GM19099 (cell line): ENCODE results near the gene BORCS6.

Source experiments
- POLR2A ChIP-seq: IDR thresholded peaks from 3 replicates; pipeline ENCODE4 v1.6.1; 2011; ENCODE audit warnings: low read depth; ENCODE audit not compliant: insufficient read length; ENCODE audit errors: extremely low read depth

BORCS6 gene

DNA sequence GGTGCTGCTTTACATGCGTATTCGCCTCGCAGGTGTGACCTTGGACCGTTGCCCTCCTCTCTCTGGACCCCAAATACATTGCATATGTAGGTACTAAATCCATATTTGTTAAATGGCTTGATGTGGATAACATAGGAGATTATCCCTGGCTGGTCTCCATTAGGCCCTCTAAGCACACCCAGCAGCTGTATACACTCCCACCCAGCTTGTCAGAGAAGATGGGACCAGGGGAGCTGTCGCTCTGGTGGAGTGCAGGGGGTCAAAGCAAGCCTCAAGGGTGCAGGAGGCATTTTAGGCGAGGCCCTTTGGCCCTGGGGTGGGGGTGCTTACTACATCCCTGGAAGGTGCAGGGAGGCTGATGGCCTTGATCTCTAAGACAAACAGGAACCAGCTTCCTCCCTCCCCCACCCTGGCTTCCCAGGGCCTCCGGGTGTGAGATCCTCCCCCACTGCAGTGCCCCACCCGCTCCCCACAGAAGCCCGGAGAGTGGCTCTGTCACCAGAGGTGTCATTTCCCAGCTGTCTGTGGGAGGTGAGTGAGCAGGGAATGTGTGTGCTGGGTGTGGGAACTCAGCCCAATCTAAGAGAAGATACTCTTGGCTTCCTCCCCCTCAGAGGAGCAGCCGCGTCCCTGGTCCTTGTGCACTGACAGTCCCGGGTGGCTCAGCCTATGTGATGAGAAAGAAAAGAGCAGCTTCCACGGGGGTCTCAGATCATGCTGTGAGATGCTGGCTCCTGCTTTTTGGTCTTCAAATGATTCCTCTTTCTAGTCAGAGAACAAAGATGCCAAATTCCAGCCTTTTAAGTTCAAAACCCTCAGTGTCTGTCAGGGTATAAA lies 25.8 kb downstream of the BORCS6 start:
- TF ChIP-seq POLR2A = peak; percentile 20

DNA sequence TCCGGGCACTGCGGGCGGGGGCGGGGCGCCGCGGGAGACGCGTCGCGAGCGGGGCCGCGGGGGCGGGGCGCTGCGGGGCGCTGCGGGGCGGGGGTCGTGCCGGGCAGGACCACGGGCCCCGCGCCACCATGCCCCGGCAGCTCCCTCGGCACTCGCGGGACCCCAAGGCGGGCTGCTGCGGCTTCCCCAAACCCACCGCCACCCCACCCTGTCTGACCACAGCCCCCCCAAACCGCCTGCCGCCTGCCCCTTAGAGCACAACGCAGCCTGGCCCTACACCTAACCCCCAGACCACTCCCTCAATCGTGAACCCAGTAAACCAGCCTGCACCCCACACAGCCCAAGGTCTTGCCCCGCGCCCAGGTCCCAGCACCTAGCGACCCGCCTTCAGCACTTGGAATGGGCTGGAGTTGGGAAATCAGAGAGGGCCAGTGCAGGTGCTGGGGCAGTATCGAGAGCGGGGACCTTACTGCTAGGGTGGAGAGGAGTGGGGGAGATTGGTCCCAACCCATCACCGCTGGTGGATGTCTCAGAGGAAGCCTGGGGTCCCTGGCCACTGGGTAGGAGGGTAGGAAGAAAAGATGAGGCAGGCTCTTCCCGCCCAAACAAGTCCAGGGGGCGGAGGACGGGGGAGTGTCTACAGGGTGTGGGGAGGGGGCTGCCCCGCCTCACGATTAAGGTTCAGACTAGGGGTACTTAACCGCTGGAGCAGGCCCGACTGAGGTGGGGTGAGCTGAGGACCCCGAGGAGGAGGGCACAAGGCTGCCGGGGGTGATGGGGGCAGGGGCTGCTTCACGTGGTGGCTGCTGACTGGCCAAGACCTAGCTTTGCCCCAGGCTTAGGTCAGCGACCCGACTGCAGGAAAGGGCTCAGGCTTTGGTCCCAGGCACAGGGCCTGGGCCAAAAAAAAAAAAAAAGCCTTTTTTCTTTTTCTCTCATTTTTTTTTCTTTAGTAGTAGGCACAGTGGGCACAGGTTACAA lies 26.7 kb downstream of the BORCS6 start:
- TF ChIP-seq POLR2A = no peak

DNA sequence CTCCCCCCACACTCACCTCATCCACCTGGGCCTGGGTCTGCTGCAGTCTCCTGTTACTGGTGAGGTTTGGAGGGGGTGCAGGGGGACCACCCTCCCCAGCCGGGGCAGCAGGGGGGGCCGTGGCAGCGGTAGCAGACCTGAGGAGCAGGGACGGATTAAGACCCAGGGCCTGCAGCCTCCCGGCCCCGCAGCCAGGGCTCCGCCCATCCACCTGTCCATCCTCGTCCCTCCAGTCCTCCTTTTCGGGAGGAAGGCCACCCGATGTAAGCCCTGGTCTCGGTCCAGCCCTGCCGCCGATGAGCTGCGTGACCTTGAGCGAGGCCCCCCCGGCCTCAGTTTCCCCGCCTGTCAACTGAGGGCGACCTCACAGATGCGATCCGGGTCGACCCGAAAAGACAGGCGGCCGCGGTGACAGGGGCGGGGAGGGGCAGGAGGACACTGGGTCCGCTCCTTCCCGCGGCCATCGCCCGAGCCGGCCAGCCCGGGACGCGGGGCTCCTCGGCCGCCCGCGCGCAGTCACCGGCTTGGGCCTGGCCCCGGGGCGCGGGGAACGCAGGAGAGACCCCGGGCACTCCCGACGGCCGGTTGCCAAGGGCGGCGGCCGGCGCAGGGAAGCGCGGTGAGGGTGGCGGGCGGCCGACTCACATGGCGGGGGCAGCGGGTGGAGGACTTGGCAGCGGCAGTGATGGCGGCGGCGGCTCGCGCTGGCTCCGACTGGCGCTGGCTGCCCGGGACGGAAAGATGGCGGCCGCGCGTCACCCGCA lies 27.6 kb downstream of the BORCS6 start, which contains the start of gene VAMP2:
Gene VAMP2 (minus strand): TSS at position 716 of the 764 bp plus-strand sequence. CDS start 69 bp downstream, at position 647.
- TF ChIP-seq POLR2A = peak; percentile 87

DNA sequence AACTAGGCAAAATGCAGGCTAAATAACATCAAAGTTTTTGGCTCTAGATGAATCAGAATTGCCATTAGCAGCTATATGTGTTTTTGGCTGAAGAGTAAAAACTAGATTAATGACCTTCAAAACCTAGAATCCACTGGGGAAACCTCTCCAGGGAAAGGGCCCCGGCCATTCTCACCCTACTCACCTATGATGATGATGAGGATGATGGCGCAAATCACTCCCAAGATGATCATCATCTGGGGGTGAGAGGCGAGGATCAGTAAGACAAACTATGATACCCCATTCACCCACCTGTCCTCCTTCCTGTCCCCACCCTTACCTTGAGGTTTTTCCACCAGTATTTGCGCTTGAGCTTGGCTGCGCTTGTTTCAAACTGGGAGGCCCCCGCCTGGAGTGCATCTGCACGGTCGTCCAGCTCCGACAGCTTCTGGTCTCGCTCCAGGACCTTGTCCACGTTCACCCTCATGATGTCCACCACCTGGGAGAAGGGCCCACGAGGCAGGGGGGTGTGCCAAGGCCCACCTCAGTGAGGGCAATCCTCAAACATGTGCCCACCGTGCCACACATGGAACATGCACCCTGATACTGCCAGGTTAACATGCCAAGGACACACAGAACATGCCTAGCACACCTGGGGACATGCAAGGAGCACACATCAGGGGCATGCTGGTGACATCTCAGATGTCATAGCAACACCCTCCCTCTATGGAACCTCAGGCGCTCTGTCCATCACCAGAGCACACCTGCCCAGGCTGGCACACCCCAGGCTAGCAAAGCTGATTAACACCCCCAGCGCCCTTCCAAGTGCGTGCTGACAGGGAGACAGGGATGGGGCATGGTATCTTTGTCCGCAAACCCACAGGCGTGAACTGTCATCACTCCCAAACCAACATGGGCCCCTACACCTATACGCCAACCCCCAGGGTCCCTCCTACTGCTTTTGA lies 28.4 kb downstream of the BORCS6 start:
- TF ChIP-seq POLR2A = no peak

DNA sequence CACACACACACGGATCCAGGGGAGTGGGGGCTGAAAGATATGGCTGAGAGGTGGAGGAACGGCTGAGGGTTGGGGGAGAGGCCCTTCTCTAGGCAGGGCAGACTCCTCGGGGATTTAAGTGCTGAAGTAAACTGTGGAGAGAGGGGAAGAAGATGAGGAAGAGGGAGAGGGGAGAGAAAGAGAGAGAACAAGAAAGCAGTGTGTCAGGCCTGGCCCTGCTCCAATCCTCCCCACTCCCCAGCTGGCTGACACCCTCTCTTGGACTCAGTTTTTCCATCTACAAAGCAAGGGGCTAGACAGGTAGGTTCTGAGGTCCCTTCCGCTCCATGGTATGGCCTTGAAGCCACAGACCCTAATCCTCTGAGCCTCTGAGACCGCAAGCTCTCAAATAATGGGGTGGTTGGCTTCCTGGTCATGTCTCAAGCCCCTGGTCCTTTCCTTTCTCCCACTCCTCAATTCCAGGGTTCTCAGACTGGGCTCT lies 29.2 kb downstream of the BORCS6 start:
- no peak for TF ChIP-seq POLR2A

DNA sequence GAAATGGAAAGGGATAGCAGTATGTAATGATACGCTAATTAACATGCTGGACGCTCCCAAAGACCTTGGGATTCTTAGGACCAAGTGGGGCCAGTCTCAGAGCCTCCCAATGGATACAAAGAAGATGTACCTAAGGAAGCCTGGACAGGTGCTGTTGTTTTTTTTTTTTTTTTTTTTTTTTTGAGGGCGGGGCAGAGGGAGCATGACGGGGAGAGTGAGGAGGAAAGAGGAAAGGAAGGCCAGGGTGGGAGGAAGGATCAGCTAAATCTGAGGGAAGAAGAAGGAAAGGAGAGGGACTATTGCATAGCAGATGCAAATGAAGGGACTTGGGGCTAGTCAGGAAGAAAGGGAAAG lies 29.8 kb downstream of the BORCS6 start:
- no peak for TF ChIP-seq POLR2A

DNA sequence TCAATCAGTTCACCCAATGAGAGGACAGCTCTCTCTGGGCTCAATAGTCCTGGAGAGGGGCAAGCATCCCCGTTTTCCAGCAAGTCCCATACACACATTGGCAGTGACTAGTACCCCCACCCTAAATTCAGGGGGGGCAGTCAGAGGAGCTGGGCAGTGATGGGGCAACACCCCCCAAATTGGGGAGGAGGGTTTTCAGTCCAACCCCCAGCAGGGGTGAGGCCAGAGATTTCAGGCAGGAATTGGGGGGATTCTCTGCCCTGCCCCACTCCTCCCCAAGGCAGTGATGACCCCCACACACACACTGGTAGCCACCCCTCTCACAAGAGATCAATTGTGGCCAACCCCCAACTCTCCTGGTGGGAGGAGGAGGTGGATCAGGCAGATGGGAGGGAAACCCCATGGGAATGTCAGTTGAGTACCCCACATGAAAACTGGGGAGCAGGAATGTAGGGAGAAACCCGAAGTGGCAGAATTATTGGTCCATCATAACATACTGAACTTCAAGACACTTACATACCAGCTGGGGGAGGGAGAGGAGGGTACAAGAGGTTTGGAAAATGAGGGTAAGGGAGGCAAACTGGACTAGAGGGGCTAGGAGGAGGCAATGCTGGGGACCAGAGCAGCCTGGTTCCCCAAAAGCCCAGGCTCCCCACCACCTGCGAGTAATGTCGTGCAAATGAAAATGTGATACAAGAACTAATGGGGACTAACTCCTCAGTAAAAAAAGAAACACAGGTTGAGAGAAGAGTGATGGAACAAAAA lies 30.3 kb downstream of the BORCS6 start:
- TF ChIP-seq POLR2A = no peak

DNA sequence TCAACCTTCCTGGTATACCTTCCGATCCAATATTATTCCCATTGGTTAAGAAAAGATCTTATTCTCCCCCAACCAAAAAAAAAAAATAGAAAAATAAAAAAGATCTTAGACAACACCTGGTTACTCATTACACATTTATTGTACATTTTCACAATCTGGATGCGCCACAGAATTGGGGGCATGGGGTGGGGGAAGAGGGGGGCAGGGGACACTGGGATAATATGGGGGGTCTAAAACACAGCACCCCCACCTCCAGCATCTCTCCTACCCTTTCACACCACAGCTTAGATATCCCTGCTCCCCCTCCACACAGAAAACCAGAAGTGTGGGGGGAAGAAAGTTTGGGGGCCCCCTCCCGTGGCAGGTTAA lies 31.0 kb downstream of the BORCS6 start:
- no peak for TF ChIP-seq POLR2A

DNA sequence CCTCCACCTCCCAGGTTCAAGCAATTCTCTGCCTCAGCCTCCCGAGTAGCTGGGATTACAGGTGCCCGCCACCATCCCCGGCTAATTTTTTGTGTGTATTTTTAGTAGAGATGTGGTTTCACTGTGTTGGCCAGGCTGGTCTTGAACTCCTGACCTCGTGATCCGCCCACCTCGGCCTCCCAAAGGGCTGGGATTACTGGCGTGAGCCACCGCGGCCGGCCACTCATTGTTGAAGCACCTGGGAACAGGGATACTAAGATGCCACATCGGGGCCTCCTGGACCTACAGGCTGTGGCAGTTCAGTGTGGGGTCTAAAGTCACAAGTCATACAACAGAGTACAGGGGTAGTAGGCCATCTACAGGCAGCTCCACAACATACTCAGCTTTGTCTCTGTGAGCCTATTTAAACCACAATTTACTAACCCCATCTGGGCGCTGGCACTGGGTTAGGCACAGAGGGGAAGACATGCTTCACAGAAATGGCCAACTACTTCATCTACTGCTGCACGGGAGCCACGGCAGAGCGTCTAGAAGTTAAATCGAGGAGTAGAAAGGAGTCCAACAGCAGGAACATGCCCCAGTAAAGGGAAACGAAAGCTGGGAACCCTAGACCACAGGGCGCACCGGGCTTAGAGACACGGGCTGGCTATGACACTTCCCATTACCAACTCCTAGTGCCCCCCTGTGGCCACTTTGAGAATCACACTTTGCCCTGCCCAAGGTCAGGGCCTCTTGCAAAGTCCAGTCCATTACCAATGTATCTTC lies 31.5 kb downstream of the BORCS6 start:
- TF ChIP-seq POLR2A = no peak

DNA sequence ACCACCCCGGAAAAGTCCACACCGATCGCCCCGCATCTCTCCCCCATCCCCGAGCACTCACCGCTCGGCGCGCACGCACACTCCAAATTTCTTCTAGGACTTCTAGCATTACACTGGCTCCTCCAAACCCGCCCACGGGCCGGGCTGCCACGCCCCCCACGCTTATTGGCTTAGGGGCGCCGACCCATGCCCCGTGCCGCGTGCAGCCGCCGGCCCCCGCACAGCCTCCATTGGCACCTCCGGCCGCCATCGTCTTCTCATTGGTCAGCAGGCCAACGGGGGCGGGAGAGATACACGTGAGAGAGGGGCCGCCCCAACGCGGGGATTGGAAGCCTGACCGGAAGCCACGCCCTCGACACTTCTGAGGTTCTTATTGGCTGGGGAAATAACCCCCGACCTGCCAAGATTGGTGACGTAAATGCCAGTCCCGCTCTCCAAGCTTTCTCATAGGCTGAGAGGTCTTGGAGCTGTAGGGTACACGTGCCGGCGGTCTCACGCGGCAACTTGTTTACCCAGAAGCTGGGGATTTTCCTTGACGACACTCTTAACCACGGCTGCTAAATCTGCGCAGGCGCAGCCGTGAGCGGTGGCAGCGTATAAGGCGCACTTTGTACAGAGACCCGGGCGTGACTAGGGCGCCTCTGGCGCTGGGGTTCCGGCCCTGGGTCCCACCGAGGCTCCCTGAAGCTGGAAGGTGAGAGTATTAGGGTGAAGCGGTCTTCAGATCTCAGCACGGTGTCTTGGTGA lies 33.6 kb downstream of the BORCS6 start:
- peak; percentile 72 for TF ChIP-seq POLR2A

DNA sequence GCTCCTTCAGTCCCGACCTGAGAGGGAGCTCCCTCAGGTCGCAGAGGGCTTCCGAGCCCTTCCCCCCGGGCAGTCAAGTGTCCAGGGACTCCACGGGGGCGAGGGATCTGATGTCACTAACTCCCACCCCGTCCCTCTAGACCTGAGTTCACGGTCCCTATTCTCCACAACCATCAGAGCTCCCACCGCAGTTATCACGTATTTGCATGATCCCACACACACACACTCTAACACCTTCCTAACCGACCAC lies 34.1 kb downstream of the BORCS6 start:
- no peak for TF ChIP-seq POLR2A

DNA sequence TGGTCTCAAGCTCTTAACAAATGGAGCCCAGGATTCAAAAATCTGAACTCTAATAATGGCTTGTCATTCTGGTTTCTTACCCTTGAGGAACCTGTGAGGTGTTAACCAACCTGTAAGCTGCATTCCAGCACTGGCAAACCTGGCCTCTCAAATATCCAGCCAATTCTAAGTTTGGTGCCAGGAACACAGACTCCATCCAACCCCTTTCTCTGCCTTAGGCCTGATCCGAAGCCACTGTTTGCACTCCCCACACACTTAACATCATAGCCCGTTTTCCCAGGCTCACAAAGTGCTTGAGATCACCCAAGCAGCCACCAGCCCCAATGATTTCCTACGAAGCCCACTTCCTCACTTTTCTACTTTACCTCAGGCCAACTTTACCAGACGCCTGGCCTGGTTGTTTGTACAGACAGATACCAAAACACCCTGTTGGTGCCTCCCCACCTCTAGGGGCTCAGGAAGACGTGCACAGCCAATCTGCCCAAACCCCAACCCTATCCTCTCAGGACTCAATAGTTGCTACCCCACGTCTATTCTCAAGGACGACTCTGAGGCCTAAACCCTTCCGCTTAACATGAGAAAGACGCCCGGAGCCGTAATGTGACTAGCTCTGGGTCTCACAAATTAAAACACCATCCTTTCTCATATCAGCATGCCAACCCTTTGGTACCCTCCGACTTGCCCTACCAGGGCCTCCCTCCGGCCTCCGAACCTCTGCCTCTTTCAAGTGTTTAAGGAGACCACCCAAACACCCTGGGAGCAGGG lies 34.6 kb downstream of the BORCS6 start:
- TF ChIP-seq POLR2A = no peak
